ENCODE measurements around the gene ABCB1. TPM values are rescaled to one million over a fixed set of nuclear protein-coding genes. Genes with fewer than 3 reads are reported as not detected.

The ABCB1 gene
- total and polyA plus RNA-seq, 2 of the 13 experiments (the other 11 are each of a cell fraction or from before 2014, with no cell fraction given): 42.8 to 52.6 TPM

DNA sequence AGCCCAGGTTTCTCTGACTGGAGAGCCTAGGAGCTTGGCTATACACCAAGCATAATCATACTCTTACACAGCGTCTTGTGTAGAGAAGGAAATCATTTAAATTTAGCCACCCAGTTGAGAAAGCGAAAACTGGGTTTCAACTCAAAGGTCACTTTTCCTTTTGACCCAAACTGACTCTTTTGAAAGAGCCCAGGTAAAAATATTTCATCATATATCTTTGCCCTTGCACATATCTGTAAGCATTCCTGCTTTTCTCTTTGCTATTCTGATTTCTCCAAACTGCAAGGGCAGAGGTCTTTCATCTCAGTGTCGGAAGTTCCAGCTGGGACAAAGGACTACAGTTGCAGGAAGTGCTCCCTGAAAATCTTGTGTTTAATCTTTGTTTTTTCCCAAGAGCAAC, 103.2 kb downstream of the ABCB1 start (continued):
- TF ChIP-seq, protein P1, sequence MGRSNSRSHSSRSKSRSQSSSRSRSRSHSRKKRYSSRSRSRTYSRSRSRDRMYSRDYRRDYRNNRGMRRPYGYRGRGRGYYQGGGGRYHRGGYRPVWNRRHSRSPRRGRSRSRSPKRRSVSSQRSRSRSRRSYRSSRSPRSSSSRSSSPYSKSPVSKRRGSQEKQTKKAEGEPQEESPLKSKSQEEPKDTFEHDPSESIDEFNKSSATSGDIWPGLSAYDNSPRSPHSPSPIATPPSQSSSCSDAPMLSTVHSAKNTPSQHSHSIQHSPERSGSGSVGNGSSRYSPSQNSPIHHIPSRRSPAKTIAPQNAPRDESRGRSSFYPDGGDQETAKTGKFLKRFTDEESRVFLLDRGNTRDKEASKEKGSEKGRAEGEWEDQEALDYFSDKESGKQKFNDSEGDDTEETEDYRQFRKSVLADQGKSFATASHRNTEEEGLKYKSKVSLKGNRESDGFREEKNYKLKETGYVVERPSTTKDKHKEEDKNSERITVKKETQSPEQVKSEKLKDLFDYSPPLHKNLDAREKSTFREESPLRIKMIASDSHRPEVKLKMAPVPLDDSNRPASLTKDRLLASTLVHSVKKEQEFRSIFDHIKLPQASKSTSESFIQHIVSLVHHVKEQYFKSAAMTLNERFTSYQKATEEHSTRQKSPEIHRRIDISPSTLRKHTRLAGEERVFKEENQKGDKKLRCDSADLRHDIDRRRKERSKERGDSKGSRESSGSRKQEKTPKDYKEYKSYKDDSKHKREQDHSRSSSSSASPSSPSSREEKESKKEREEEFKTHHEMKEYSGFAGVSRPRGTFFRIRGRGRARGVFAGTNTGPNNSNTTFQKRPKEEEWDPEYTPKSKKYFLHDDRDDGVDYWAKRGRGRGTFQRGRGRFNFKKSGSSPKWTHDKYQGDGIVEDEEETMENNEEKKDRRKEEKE (IDR thresholded peaks at IDR 0.05): no peak
- TF ChIP-seq ZNF747 (CRISPR knock-in tag; IDR thresholded peaks at IDR 0.05; ENCODE audit: borderline replicate concordance): no peak
- TF ChIP-seq RFX3 (CRISPR knock-in tag; IDR thresholded peaks at IDR 0.05): no peak
- TF ChIP-seq, protein P2, sequence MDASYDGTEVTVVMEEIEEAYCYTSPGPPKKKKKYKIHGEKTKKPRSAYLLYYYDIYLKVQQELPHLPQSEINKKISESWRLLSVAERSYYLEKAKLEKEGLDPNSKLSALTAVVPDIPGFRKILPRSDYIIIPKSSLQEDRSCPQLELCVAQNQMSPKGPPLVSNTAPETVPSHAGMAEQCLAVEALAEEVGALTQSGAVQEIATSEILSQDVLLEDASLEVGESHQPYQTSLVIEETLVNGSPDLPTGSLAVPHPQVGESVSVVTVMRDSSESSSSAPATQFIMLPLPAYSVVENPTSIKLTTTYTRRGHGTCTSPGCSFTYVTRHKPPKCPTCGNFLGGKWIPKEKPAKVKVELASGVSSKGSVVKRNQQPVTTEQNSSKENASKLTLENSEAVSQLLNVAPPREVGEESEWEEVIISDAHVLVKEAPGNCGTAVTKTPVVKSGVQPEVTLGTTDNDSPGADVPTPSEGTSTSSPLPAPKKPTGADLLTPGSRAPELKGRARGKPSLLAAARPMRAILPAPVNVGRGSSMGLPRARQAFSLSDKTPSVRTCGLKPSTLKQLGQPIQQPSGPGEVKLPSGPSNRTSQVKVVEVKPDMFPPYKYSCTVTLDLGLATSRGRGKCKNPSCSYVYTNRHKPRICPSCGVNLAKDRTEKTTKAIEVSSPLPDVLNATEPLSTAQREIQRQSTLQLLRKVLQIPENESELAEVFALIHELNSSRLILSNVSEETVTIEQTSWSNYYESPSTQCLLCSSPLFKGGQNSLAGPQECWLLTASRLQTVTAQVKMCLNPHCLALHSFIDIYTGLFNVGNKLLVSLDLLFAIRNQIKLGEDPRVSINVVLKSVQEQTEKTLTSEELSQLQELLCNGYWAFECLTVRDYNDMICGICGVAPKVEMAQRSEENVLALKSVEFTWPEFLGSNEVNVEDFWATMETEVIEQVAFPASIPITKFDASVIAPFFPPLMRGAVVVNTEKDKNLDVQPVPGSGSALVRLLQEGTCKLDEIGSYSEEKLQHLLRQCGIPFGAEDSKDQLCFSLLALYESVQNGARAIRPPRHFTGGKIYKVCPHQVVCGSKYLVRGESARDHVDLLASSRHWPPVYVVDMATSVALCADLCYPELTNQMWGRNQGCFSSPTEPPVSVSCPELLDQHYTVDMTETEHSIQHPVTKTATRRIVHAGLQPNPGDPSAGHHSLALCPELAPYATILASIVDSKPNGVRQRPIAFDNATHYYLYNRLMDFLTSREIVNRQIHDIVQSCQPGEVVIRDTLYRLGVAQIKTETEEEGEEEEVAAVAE (CRISPR knock-in tag; IDR thresholded peaks at IDR 0.05; ENCODE audit: borderline replicate concordance): no peak
- TF ChIP-seq ZNF660 (CRISPR knock-in tag; IDR thresholded peaks at IDR 0.05; ENCODE audit: borderline replicate concordance, low read depth): no peak
- TF ChIP-seq MAFK (conservative IDR thresholded peaks at IDR 0.05 in 1 of 2, IDR thresholded peaks at IDR 0.05 in 1 of 2; ENCODE audit: low read length in 2 of 2): no peak
- TF ChIP-seq HNRNPUL1 (IDR thresholded peaks at IDR 0.05; ENCODE audit: low read depth, low read length): no peak
- no peak for TF ChIP-seq REXO4 (CRISPR knock-in tag; IDR thresholded peaks at IDR 0.05; ENCODE audit: borderline replicate concordance)
- TF ChIP-seq, protein P3, sequence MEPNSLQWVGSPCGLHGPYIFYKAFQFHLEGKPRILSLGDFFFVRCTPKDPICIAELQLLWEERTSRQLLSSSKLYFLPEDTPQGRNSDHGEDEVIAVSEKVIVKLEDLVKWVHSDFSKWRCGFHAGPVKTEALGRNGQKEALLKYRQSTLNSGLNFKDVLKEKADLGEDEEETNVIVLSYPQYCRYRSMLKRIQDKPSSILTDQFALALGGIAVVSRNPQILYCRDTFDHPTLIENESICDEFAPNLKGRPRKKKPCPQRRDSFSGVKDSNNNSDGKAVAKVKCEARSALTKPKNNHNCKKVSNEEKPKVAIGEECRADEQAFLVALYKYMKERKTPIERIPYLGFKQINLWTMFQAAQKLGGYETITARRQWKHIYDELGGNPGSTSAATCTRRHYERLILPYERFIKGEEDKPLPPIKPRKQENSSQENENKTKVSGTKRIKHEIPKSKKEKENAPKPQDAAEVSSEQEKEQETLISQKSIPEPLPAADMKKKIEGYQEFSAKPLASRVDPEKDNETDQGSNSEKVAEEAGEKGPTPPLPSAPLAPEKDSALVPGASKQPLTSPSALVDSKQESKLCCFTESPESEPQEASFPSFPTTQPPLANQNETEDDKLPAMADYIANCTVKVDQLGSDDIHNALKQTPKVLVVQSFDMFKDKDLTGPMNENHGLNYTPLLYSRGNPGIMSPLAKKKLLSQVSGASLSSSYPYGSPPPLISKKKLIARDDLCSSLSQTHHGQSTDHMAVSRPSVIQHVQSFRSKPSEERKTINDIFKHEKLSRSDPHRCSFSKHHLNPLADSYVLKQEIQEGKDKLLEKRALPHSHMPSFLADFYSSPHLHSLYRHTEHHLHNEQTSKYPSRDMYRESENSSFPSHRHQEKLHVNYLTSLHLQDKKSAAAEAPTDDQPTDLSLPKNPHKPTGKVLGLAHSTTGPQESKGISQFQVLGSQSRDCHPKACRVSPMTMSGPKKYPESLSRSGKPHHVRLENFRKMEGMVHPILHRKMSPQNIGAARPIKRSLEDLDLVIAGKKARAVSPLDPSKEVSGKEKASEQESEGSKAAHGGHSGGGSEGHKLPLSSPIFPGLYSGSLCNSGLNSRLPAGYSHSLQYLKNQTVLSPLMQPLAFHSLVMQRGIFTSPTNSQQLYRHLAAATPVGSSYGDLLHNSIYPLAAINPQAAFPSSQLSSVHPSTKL (CRISPR knock-in tag; IDR thresholded peaks at IDR 0.05): peak; percentile 85
- TF ChIP-seq, protein P4, sequence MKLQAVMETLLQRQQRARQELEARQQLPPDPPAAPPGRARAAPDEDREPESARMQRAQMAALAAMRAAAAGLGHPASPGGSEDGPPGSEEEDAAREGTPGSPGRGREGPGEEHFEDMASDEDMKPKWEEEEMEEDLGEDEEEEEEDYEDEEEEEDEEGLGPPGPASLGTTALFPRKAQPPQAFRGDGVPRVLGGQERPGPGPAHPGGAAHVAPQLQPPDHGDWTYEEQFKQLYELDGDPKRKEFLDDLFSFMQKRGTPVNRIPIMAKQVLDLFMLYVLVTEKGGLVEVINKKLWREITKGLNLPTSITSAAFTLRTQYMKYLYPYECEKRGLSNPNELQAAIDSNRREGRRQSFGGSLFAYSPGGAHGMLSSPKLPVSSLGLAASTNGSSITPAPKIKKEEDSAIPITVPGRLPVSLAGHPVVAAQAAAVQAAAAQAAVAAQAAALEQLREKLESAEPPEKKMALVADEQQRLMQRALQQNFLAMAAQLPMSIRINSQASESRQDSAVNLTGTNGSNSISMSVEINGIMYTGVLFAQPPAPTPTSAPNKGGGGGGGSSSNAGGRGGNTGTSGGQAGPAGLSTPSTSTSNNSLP (IDR thresholded peaks at IDR 0.05; ENCODE audit: low read depth, low read length): peak; percentile 50; the same call in 1 of the 2 replicates
- no peak for TF ChIP-seq MTF2 (CRISPR knock-in tag; IDR thresholded peaks at IDR 0.05; ENCODE audit: borderline replicate concordance)
- TF ChIP-seq, protein P5, sequence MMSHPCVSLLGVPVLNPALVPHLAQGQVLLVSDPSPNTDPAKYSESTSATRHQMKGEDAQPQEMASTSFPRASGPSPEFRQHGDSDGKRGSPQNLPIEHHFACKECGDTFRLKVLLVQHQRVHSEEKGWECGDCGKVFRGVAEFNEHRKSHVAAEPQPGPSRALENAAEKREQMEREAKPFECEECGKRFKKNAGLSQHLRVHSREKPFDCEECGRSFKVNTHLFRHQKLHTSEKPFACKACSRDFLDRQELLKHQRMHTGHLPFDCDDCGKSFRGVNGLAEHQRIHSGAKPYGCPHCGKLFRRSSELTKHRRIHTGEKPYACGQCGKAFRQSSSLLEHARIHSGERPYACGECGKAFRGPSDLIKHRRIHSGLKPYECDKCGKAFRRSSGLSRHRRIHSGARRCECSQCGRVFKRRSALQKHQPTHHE (CRISPR knock-in tag; IDR thresholded peaks at IDR 0.05; ENCODE audit: borderline replicate concordance): no peak
- TF ChIP-seq, protein P6, sequence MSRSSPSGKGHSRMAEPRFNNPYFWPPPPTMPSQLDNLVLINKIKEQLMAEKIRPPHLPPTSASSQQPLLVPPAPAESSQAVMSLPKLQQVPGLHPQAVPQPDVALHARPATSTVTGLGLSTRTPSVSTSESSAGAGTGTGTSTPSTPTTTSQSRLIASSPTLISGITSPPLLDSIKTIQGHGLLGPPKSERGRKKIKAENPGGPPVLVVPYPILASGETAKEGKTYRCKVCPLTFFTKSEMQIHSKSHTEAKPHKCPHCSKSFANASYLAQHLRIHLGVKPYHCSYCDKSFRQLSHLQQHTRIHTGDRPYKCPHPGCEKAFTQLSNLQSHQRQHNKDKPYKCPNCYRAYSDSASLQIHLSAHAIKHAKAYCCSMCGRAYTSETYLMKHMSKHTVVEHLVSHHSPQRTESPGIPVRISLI (CRISPR knock-in tag; IDR thresholded peaks at IDR 0.05; ENCODE audit: borderline replicate concordance): no peak
